Measurements from ENCODE around the gene AGAP2. TPM values are rescaled to one million over a fixed set of nuclear protein-coding genes. Genes with fewer than 3 reads are reported as not detected.
"Not testable (repeated sequence)": the region's sequence is repeated elsewhere in the genome, so short reads cannot be mapped to it uniquely, and the experiment has no call there.

Gene AGAP2
- total RNA-seq, 1 donor from 2014 or later, result 0.14 TPM

GRCh38 chr12:57715786-57716185, 22.8 kb downstream of the AGAP2 start:
- Histone ChIP-seq H3K79me2 (ENCODE audit: insufficient read depth, low read length) (no peaks in the 10 kb centered on the region), H3K27me3 (ENCODE audit: insufficient read depth, low read length) (no peaks in the 10 kb centered on the region), H3K9me3 (ENCODE audit: insufficient read depth, low read depth, low read length) (no peaks in the 10 kb centered on the region), H2AFZ (ENCODE audit: low read depth, low read length) (no peak overlapping the region), H3K27ac (ENCODE audit: low read depth, low read length) (no peak overlapping the region), H4K20me1 (ENCODE audit: insufficient read depth, low read length) (no peaks in the 10 kb centered on the region), H3K9ac (ENCODE audit: low read length) (no peak overlapping the region), H3K4me1 (ENCODE audit: insufficient read depth, low read length) (no peaks in the 10 kb centered on the region), H3K4me2 (ENCODE audit: low read length) (no peak overlapping the region), H3K4me3 (ENCODE audit: insufficient read depth, low read depth, low read length) (no peak overlapping the region), H3K36me3 (ENCODE audit: insufficient read depth, low read length) (peaks cover 28% of the 10 kb centered on the region)
- no peaks in the 10 kb centered on the region for H3K4me1 Mint-ChIP-seq (ENCODE audit: low read depth, unreplicated experiment)
- H3K27me3 Mint-ChIP-seq (ENCODE audit: low read depth, unreplicated experiment), result no peaks in the 10 kb centered on the region
- FAIRE-seq (no peak), DNase-seq (ENCODE audit: low read depth) (no peak)
- no peak overlapping the region for H3K4me3 Mint-ChIP-seq (ENCODE audit: unreplicated experiment)
- TF ChIP-seq CTCF (IDR thresholded peaks at IDR 0.05; ENCODE audit: insufficient read depth, low read depth, low read length), result no peak
- no peak for TF ChIP-seq EZH2 (IDR thresholded peaks at IDR 0.05; ENCODE audit: insufficient read depth, low read length)
- no peaks in the 10 kb centered on the region for H3K9me3 Mint-ChIP-seq (ENCODE audit: unreplicated experiment)
- H3K27ac Mint-ChIP-seq (ENCODE audit: unreplicated experiment), result no peak overlapping the region
- H3K36me3 Mint-ChIP-seq (ENCODE audit: low read depth, unreplicated experiment), result peaks cover 34% of the 10 kb centered on the region

- H3K4me1 ChIP-seq (ENCODE audit: insufficient read depth, low read length); H3K79me2 ChIP-seq (ENCODE audit: insufficient read depth, low read length); H3K9me3 Mint-ChIP-seq (ENCODE audit: unreplicated experiment); H3K4me1 Mint-ChIP-seq (ENCODE audit: low read depth, unreplicated experiment); DNase-seq (ENCODE audit: low read depth); H3K27me3 ChIP-seq (ENCODE audit: insufficient read depth, low read length); FAIRE-seq; H3K27ac ChIP-seq (ENCODE audit: low read depth, low read length); H3K9me3 ChIP-seq (ENCODE audit: insufficient read depth, low read depth, low read length); H3K4me3 Mint-ChIP-seq (ENCODE audit: unreplicated experiment); H2AFZ ChIP-seq (ENCODE audit: low read depth, low read length); H4K20me1 ChIP-seq (ENCODE audit: insufficient read depth, low read length); H3K9ac ChIP-seq (ENCODE audit: low read length); H3K4me3 ChIP-seq (ENCODE audit: insufficient read depth, low read depth, low read length); H3K4me2 ChIP-seq (ENCODE audit: low read length); H3K27me3 Mint-ChIP-seq (ENCODE audit: low read depth, unreplicated experiment); H3K27ac Mint-ChIP-seq (ENCODE audit: unreplicated experiment): not testable (repeated sequence)
- H3K36me3 Mint-ChIP-seq (ENCODE audit: low read depth, unreplicated experiment), result peaks cover 34% of the 10 kb centered on the region
- H3K36me3 ChIP-seq (ENCODE audit: insufficient read depth, low read length), result peaks cover 28% of the 10 kb centered on the region
Observed at GRCh38 chr12:57715036-57715748, 23.4 kb downstream of the AGAP2 start.

GRCh38 chr12:57713209-57713608, 25.3 kb downstream of the AGAP2 start:
- Histone ChIP-seq H3K27me3 (ENCODE audit: insufficient read depth, low read length) (no peaks in the 10 kb centered on the region), H3K27ac (ENCODE audit: low read depth, low read length) (no peak overlapping the region), H3K9ac (ENCODE audit: low read length) (no peak overlapping the region), H3K4me2 (ENCODE audit: low read length) (no peak overlapping the region), H3K4me1 (ENCODE audit: insufficient read depth, low read length) (no peaks in the 10 kb centered on the region), H3K36me3 (ENCODE audit: insufficient read depth, low read length) (peaks cover 19% of the 10 kb centered on the region), H4K20me1 (ENCODE audit: insufficient read depth, low read length) (no peaks in the 10 kb centered on the region), H2AFZ (ENCODE audit: low read depth, low read length) (no peak overlapping the region), H3K79me2 (ENCODE audit: insufficient read depth, low read length) (no peaks in the 10 kb centered on the region), H3K4me3 (ENCODE audit: insufficient read depth, low read depth, low read length) (no peak overlapping the region), H3K9me3 (ENCODE audit: insufficient read depth, low read depth, low read length) (no peaks in the 10 kb centered on the region)
- TF ChIP-seq CTCF (IDR thresholded peaks at IDR 0.05; ENCODE audit: insufficient read depth, low read depth, low read length) (no peak), EZH2 (IDR thresholded peaks at IDR 0.05; ENCODE audit: insufficient read depth, low read length) (no peak)
- Mint-ChIP-seq H3K27ac (ENCODE audit: unreplicated experiment) (no peak overlapping the region), H3K27me3 (ENCODE audit: low read depth, unreplicated experiment) (no peaks in the 10 kb centered on the region), H3K4me3 (ENCODE audit: unreplicated experiment) (no peak overlapping the region), H3K9me3 (ENCODE audit: unreplicated experiment) (no peaks in the 10 kb centered on the region), H3K36me3 (ENCODE audit: low read depth, unreplicated experiment) (peaks cover 21% of the 10 kb centered on the region), H3K4me1 (ENCODE audit: low read depth, unreplicated experiment) (no peaks in the 10 kb centered on the region)
- no peak for FAIRE-seq
- no peak for DNase-seq (ENCODE audit: low read depth)
